AG04449 (cell line): ENCODE data around the gene SIN3A.
A peak's percentile ranks its signal among the peaks of the same experiment; 100 is the strongest.
"Not testable (repeated sequence)": the region's sequence is repeated elsewhere in the genome, so short reads cannot be mapped to it uniquely, and the experiment has no call there.

Source experiments
- CTCF ChIA-PET: fragments of 350-600 bp; formaldehyde crosslinking; extraction: SDS; loops from one replicate; lab custom pipeline; 2021; ENCODE audit warnings: antibody characterized with exemption; lab: Yijun Ruan, JAX
- POLR2A ChIA-PET: fragments of 400-600, 350-600 bp; formaldehyde crosslinking; extraction: SDS; loops from one replicate; lab custom pipeline; 2020; ENCODE audit warnings: antibody characterized with exemption, inconsistent platforms; lab: Yijun Ruan, JAX
- DNase-seq: peaks from one replicate; pipeline ENCODE4 v3.0.0-alpha.2; 2010; ENCODE audit warnings: low read depth, low spot score
- H3K4me3 ChIP-seq: 2 replicates; pipeline ENCODE4 v1.5.1; 2011; ENCODE audit warnings: low read depth, mild to moderate bottlenecking, control low read depth, low read length
- TF ChIP-seq, protein P1 (sequence below): IDR thresholded peaks from one replicate; pipeline ENCODE4 v1.5.1; 2011; ENCODE audit warnings: mild to moderate bottlenecking, moderate library complexity, low read length, control low read depth, inconsistent platforms; ENCODE audit not compliant: insufficient read depth; ENCODE audit errors: missing control alignments

The SIN3A gene

DNA sequence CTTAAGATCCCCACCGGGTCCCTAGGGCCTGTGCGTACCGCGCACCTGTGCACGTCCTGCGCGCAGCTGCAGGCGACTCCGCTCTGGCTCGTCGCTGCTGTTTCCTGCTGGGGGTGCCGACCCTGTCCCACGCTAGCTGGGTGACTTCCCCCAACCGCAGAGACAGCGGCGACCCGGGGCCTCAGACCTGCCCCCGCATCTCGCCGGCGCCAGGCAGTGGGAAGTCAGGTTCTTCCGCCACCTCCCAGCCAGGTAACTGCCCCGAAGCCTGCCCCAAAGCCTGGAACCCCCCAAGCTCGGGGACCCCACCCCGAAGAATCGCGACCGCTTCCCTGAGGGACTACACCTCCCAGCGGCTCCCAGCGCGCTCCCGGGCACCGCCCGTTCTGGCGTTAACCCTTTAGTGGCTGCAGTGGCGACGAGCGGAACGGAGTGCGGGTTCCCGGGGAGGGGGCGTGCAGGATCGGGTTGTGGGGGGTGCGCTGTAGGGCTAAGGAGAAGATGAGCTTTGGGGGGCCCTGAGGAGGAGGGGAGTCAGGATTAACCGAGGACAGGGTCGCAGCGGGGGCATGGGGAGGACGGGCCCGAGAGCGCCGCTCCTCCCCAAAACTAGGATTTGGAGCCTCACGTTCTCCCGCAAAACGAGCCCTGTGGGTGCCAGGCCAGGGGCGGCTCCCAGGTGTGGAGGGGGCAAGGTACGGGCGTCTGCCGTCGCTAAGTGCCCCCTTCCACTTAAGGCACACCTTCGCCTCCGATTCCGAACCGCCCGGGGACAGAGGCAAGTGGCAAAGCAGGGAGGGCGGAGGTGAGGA, 104.1 kb downstream of the SIN3A start:
- no peak for DNase-seq
- H3K4me3 ChIP-seq: peak overlapping the region; percentile 63
- CTCF ChIA-PET: interaction anchor here (1.1 to 1.2 kb wide), 2 partner anchors 20 to 455 kb away, joined by 3 to 5 read pairs; no protein-coding TSS in a partner anchor
- TF ChIP-seq, protein P1, sequence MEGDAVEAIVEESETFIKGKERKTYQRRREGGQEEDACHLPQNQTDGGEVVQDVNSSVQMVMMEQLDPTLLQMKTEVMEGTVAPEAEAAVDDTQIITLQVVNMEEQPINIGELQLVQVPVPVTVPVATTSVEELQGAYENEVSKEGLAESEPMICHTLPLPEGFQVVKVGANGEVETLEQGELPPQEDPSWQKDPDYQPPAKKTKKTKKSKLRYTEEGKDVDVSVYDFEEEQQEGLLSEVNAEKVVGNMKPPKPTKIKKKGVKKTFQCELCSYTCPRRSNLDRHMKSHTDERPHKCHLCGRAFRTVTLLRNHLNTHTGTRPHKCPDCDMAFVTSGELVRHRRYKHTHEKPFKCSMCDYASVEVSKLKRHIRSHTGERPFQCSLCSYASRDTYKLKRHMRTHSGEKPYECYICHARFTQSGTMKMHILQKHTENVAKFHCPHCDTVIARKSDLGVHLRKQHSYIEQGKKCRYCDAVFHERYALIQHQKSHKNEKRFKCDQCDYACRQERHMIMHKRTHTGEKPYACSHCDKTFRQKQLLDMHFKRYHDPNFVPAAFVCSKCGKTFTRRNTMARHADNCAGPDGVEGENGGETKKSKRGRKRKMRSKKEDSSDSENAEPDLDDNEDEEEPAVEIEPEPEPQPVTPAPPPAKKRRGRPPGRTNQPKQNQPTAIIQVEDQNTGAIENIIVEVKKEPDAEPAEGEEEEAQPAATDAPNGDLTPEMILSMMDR: no peak
- POLR2A ChIA-PET: no interaction called here

DNA sequence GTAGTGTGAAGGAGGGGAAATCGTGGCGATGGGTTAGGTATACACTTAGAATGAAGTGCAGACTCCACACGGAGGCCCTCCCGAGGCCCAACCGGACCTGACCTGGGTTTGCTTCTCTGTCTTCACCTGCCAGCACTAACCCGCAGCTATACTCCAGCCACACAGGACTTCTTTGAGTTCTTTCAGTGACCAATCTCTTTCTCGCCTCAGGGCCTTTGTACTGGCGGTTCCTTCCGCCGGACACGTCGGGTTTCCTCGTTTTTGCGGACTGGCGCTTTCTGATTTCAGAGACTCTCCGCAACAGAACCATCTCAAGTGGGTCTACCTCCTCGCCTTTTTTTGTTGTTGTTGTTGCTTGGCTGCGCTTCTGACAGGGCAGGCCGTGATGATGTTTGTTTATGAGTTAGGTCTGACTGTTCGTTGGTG, 104.7 kb downstream of the SIN3A start, which contains the start of gene NEIL1:
TSS of gene NEIL1 (plus strand) at position 244 of the 426 bp plus-strand sequence. CDS start 1,867 bp downstream, outside the sequence.
- H3K4me3 ChIP-seq: peak within 1 kb of the TSS; percentile 63
- POLR2A ChIA-PET: no interaction called here
- DNase-seq: no peak
- CTCF ChIA-PET: no interaction called here
- TF ChIP-seq, protein P1: no peak

DNA sequence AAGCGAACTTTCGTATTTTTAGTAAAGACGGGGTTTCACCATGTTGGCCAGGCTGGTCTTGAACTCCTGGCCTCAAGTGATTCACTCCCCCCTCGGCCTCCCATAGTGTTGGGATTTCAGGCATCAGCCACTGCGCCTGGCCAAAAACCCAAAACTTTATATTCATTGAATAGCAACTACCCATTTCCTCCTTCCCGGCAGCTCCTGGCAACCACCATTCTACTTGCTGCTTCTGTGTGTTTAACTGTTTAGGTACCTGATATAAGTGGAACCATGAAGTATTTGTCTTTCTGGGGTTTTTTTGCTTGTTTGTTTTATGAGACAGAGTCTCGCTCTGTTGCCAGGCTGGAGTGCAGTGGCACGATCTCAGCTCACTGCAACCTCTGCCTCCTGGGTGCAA, 107.5 kb downstream of the SIN3A start:
- POLR2A ChIA-PET, DNase-seq, H3K4me3 ChIP-seq, CTCF ChIA-PET: not testable (repeated sequence)

DNA sequence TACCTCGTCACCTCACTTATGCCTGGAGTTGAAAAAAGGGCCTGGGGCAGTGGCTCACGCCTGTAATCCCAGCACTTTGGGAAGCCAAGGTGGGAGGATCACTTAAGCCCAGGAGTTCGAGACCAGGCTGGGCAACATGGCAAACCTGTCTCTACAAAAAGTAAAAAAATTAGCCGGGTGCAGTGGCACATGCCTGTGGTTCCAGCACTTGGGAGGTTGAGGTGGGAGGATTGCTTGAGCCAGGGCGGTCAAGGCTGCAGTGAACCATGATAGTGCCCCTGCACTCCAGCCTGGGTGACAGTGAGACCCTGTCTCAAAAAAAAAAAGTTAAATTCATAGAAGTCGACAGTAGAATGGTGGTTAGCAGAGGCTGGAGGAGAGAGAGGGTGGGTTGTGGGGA, 109.3 kb downstream of the SIN3A start:
- POLR2A ChIA-PET: no interaction called here

DNA sequence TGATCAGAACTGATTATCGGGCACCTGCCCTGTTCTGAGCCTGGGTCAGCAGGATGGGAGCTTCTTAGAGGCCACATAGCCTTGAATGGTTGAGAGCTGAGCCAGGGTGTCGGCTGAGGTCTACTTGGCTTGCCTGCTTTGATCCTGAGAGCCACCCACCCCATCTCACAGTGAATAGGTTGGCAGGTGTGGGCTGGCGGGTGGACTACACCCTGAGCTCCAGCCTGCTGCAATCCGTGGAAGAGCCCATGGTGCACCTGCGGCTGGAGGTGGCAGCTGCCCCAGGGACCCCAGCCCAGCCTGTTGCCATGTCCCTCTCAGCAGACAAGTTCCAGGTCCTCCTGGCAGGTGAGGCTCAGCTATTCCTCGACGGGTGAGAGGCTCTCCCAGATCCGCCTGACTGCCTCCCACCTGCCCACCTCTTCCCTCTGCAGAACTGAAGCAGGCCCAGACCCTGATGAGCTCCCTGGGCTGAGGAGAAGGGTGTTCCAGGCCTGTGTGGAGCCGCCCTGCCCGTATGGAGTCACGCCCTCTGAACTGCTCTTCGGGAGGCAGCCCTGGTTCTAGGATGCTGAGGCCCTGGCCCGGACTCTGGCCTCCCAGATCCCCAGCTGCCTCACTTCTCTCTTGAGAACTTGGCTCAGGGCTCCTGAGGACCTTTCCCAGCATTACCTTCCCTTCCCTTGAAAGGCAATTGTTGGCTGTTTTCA, 111.8 kb downstream of the SIN3A start:
- DNase-seq: no peak
- TF ChIP-seq, protein P1: no peak
- H3K4me3 ChIP-seq: no peak overlapping the region
- POLR2A ChIA-PET: no interaction called here
- CTCF ChIA-PET: no interaction called here

More for the DNA sequence above, 109.3 kb downstream of the SIN3A start:
- TF ChIP-seq, protein P1: no peak
- no peak for DNase-seq
- H3K4me3 ChIP-seq: no peak overlapping the region
- CTCF ChIA-PET: no interaction called here

DNA sequence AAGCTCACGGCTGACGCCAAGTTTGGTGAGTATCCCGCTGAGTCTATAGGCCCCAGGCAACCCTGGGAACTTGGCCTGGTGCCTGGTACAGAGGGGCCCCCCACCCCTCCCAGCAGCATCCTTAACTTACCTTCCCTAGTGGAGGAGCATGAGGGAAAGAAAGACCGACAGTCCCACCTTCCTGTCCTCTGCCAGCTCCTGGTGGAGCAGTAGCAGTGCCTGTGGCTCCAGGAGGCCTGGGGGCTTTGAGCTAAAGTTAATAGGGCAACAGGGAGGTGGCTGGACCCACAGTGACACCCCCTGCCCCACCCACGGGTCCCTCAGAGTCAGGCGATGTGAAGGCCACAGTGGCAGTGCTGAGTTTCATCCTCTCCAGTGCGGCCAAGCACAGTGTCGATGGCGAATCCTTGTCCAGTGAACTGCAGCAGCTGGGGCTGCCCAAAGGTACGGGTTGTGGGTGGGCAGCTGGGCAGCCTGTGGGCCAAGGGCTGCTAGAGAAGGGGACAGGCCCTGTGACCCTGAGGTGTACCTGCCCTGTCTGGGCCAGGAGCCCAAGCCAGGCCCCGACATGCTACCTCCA, 112.7 kb downstream of the SIN3A start:
- CTCF ChIA-PET: no interaction called here
- TF ChIP-seq, protein P1: no peak
- H3K4me3 ChIP-seq: no peak overlapping the region
- POLR2A ChIA-PET: no interaction called here
- DNase-seq: no peak
